Measurements from ENCODE around the gene OR2J2. TPM values are rescaled to one million over a fixed set of nuclear protein-coding genes. Genes with fewer than 3 reads are reported as not detected.
"Not testable (repeated sequence)": the region's sequence is repeated elsewhere in the genome, so short reads cannot be mapped to it uniquely, and the experiment has no call there.

The OR2J2 gene
- total RNA-seq = 10 to 100 TPM in 1 of 4 donors, not detected in 3; 11.8 TPM

DNA sequence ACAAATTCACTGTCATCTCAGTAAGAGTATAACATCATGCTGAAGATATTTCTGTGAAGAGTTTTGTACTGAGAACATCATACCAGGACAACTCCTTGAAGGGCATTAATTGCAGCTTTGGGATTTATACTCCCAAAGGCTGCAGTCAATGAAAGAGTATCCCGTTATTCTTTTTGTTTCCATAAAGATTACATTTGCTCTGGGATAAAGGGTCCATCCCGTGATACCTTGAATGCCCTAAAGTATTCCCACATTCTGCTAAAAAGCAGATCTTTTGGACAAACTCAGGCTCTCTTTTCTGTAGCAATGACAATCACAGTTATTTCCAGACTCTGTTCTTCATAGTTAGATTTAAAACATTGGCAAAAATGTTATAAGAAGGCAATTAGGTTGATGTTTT, at the start of gene OR2J2:
Gene OR2J2 (plus strand): TSS at position 301 of the 400 bp plus-strand sequence. CDS start 2,729 bp downstream, outside the sequence.
- H3K9me3 ChIP-seq; H3K4me1 ChIP-seq; H3K4me3 ChIP-seq; intact Hi-C loops (cut with DNase I; ENCODE audit: low total_unique reads); H3K27me3 ChIP-seq; H3K36me3 ChIP-seq; DNase-seq; H3K27ac ChIP-seq: not testable (repeated sequence)

DNA sequence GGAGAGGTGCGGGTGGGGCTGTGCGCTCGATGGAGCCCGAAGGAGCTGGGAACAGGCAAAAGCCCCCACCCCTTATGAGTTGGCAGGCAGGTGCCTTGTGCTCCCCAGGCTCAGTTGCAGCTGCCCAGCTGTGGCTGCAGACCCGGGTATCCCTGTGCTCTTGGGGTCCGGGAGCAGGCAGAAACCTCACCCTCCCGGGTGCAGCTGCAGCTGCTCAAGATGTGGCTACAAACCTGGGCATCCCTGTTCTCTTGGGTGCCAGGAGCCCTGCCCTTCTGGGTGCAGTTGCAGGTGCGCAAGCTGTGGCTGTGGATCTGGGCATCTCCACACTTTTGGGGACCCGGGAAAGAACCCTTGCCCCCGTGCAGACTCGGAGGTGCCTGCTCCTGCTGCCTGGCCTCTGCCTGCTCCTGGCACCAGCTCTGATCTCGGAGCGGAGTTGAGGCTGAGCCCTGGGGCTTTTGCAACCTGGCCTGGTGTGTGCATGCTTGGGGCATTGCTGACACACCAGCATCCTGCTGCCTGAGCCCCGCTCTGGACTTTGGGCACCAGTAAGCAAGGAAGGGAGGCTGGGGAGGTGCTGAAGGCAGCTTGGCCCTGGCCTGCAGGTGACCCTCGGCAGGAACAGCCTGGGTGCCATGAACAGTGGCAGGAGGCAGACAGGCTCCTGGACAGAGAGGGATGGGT, 41.2 kb upstream of the OR2J2 start:
- TF ChIP-seq POLR2A (IDR thresholded peaks at IDR 0.05) = no peak
- TF ChIP-seq, protein P1, sequence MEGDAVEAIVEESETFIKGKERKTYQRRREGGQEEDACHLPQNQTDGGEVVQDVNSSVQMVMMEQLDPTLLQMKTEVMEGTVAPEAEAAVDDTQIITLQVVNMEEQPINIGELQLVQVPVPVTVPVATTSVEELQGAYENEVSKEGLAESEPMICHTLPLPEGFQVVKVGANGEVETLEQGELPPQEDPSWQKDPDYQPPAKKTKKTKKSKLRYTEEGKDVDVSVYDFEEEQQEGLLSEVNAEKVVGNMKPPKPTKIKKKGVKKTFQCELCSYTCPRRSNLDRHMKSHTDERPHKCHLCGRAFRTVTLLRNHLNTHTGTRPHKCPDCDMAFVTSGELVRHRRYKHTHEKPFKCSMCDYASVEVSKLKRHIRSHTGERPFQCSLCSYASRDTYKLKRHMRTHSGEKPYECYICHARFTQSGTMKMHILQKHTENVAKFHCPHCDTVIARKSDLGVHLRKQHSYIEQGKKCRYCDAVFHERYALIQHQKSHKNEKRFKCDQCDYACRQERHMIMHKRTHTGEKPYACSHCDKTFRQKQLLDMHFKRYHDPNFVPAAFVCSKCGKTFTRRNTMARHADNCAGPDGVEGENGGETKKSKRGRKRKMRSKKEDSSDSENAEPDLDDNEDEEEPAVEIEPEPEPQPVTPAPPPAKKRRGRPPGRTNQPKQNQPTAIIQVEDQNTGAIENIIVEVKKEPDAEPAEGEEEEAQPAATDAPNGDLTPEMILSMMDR (IDR thresholded peaks at IDR 0.05) = no peak
- intact Hi-C loops (cut with DNase I; ENCODE audit: low total_unique reads) = no loop called here

DNA sequence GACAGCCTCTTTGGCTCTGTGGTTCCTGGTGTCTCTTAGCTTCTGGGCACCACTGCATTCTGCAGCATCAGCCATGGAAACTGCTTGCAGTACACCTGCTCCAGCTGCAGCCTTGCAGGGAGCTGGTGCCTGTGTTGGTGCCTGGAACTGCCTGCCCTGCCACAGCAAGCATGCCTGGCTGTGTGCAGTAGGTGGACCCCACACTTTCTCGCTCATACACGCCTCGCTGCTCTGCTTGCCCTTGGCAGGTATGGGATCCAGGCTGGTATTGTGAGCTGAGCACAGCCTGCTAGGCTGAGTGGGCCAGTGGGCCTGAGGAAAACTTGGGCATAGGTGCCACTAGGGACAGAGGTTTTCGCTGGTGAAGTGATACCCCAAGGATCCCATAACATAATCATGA, 40.1 kb upstream of the OR2J2 start:
- Histone ChIP-seq H3K27ac (no peak overlapping the region), H3K36me3 (no peaks in the 10 kb centered on the region), H3K4me3 (no peak overlapping the region), H3K9me3 (no peaks in the 10 kb centered on the region), H3K27me3 (no peaks in the 10 kb centered on the region), H3K4me1 (no peaks in the 10 kb centered on the region)
- DNase-seq = no peak
- intact Hi-C loops (cut with DNase I; ENCODE audit: low total_unique reads) = no loop called here
- TF ChIP-seq POLR2A (IDR thresholded peaks at IDR 0.05) = no peak
- TF ChIP-seq, protein P1 (IDR thresholded peaks at IDR 0.05) = no peak

More for the DNA sequence above, 41.2 kb upstream of the OR2J2 start:
- no peaks in the 10 kb centered on the region for H3K4me1 ChIP-seq
- no peak overlapping the region for H3K4me3 ChIP-seq
- no peak for DNase-seq
- H3K27ac ChIP-seq = no peak overlapping the region
- no peaks in the 10 kb centered on the region for H3K9me3 ChIP-seq
- no peaks in the 10 kb centered on the region for H3K27me3 ChIP-seq
- H3K36me3 ChIP-seq = no peaks in the 10 kb centered on the region

DNA sequence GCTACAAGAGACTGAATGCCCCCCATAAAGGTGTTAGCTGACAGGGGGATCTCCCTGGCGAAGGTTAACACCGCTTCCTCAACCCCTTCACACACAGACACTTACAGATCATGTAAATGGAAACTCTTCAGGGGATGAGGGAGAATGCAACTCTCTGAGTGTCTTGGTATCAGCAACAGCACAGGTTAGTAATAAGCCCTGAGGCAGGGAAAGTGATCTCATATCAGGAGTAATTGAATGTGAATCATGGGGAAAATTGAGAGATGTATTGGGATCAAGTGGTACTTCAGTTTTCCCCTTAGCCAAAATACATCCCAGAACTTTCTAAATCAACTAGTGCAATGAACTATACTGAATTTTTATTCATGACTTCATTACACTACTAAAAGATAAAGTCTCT, 39.0 kb upstream of the OR2J2 start:
- Histone ChIP-seq H3K27ac (no peak overlapping the region), H3K4me1 (no peaks in the 10 kb centered on the region), H3K27me3 (no peaks in the 10 kb centered on the region), H3K4me3 (no peak overlapping the region), H3K9me3 (no peaks in the 10 kb centered on the region), H3K36me3 (no peaks in the 10 kb centered on the region)
- DNase-seq = no peak
- intact Hi-C loops (cut with DNase I; ENCODE audit: low total_unique reads) = no loop called here
- no peak for TF ChIP-seq POLR2A (IDR thresholded peaks at IDR 0.05)
- TF ChIP-seq, protein P1 (IDR thresholded peaks at IDR 0.05) = no peak

DNA sequence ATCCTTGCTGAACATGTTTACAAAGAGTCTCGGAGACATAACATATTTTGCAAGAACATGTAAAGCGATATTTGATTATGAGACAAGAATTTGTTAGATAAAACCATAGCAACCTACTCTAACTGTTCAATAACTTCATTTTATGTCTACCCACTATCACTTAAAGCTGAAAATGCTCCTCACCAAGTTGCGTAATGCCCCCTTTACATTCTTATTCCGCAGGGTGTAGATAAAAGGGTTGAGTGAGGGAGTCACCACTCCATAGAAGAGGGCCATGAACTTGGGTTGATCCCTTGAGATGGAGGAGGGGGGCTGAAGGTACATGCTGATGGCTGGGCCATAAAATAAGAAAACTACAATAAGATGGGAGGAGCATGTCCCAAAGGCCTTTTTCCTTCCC, 33.0 kb upstream of the OR2J2 start:
- Histone ChIP-seq H3K9me3 (no peaks in the 10 kb centered on the region), H3K36me3 (no peaks in the 10 kb centered on the region), H3K4me3 (no peak overlapping the region), H3K4me1 (no peaks in the 10 kb centered on the region), H3K27me3 (no peaks in the 10 kb centered on the region), H3K27ac (no peak overlapping the region)
- TF ChIP-seq POLR2A (IDR thresholded peaks at IDR 0.05) = no peak
- TF ChIP-seq, protein P1 (IDR thresholded peaks at IDR 0.05) = no peak
- no peak for DNase-seq
- intact Hi-C loops (cut with DNase I; ENCODE audit: low total_unique reads) = no loop called here

Data from uterus (tissue), 4 donors.